NCI-H526 treated with DMSO at 0.1 percent for 48 hours (cell line): ENCODE data around the gene LHFPL2.
"Not testable (repeated sequence)": the region's sequence is repeated elsewhere in the genome, so short reads cannot be mapped to it uniquely, and the experiment has no call there.

ENCODE experiments used
- DNase-seq: peaks from one replicate; lab custom pipeline; 2025; lab: John Stamatoyannopoulos, UW

LHFPL2 gene

GRCh38 chr5:78640662-78641474, 7.7 kb downstream of the LHFPL2 start:
- no peak for DNase-seq

DNA sequence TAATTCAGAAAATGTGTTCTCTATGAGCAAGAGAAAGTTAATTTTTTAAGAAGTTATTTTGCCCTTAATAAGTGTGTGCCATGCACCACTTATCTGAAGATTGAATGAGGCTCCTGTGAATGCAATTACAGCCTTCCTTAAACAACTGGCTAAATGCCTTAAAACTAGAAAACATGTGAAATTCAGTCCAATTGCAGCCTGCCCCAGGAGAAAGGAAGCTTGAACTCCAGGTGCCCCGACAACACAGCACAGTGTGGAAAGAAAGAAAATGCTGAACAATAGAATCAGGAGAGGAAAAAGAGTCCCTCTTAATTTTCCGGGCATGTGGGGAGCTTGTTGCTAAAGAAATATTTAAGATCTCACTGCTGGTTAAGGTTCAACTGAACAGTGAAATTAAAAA, 8.8 kb downstream of the LHFPL2 start:
- no peak for DNase-seq

- no peak for DNase-seq
Measured at GRCh38 chr5:78638973-78639669, 9.5 kb downstream of the LHFPL2 start.

DNA sequence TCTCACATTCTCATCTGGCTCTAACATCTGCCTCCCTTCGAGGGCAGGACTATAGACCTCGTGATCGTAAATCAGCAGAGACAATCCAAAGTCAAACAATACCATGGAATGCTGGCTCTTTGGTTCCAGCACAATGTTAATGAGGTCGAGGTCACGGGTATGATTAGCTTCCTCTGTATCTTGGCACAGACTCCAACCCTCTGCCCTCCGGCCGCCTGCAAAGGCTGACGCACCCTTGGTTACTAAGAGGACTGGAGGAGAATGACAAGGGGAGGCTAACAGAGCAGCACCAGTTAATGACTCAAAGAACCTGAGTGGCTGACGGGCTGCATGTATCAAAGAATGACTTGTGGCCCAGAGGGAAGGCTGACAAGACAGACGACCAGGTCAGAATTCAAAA, 10.1 kb downstream of the LHFPL2 start:
- no peak for DNase-seq

DNA sequence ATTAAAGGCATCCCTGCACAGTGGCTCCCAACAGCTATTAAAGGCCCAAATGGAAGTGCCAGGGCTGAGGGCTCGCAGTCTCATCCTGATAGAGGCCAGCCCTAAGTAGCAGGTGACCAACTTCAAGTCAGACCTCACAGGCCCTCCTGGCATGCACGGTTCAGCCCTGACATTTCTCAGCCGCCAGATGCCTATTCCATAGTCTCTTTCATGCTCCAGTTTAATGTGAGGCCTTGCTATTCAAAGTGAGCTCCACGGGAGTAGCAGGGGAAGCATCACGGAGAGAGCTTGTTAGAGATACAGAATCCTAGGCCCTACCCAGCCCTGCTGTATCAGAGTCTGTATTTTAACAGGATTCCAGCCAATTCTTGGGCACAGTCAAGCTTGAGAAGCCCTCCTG, 11.1 kb downstream of the LHFPL2 start:
- no peak for DNase-seq

- DNase-seq, result no peak
Measured at GRCh38 chr5:78636682-78637081, 11.9 kb downstream of the LHFPL2 start.

DNA sequence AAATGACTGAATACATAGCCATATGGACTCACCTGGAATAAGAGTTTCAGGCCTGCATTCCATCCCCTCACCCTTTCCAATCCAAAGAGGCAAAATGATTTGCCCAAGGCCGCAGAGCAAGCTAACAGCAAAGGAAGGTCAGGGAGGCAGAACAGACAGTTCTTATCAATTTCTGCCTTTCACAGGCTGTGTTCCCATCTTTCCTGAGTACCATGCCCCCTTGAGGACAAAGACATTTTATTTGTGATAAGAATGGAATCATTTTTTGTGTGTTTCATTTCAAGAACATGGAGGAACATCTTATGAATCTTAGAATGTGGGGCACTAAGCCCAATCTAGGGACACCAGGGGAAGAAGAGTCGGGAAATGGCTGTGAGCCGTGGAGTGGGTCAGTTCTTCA, 13.9 kb downstream of the LHFPL2 start:
- DNase-seq, result no peak

DNA sequence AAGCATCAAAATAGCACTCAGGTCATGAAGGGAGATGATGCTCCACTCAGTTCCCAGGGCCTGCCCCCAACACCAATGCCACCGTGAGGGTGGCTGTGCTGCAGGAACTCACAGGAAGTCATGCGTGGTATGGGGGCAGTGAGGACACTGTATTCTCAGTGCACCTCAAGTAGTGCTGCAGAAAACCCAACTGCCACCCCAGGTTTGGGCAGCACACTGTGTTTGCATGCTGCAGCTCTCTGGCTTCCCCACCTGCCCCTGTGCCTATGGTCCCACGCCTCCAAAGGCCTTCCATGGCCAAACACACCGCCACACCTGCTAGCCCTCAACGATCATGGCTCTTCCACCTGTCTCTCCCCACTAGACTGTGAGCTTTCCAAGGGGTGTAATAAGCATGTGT, 14.3 kb downstream of the LHFPL2 start:
- DNase-seq, result no peak

DNA sequence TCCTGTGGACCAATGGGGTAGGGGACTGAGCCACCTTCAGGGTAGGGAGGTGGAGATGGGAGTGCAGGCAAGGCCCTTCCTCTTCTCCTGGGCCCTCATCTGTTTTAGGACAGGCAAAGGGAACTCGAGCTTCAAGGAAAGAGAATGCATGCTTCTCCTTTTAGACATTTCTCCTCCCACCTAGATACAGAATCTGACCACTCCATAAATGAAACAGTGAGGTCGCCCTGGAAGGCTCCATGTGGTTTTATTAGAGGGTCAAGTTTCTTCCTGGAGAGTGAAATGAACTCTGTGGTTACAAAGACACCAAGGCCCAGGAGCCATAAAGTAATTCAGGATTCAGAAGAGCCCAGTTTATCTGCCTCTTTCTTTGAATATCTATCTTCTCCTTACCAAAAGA, 14.9 kb downstream of the LHFPL2 start:
- no peak for DNase-seq

DNA sequence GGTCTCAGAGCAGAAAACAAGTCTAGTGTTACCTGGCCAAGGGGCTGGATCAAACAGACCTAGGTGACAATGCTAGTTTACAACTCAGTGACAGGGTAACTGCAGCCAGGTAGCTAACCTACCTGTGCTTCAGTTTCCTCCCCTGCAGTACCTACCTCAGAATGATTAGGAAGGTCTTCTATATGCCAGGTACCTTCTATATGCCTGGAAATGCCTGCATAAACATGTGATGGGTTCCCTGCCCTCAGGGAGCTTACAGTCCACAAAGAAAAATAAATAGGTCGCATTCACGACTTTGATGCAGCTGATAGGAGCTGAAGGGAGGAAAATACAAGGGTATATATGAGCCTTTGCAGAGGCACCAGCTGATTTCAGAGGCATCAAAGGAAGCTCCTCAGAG, 16.1 kb downstream of the LHFPL2 start:
- DNase-seq, result no peak

DNA sequence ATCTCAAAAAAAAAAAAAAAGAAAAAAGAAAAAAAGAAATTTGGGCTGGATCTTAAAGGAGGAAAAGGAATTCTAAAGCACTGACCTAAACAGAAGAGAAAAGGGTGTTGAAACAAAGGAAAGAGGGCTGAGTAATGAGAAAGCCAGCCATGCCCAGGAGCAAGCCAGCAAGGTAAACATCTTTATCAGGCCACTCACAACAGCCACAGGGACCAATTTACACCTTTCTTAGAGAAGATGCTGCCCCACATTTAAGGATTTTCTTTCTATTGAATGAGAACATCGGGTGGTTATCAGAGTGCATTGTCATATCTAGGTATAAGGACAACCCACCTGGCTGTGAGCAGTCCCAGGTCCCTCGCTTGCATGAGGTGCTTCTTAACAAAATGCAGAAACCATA, 16.6 kb downstream of the LHFPL2 start:
- no peak for DNase-seq

DNA sequence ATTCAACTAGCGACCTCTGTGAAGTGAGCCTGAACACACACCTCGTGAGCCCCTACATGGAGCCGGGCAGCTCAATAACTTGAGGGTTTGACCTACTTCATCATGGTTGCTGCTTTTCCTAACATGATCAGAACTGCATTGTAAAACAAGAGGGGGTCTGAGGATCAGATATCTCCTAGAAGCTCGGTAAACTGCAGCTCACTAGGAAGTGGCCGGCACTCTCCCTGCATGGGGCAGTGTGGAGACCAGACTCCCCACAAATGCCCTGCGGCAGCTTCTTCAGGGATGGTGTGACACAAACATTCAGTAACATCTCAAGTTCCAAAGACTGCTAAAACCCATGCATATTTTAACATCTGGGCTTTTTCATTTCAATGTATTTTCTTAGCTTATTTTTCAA, 18.5 kb downstream of the LHFPL2 start:
- no peak for DNase-seq

DNA sequence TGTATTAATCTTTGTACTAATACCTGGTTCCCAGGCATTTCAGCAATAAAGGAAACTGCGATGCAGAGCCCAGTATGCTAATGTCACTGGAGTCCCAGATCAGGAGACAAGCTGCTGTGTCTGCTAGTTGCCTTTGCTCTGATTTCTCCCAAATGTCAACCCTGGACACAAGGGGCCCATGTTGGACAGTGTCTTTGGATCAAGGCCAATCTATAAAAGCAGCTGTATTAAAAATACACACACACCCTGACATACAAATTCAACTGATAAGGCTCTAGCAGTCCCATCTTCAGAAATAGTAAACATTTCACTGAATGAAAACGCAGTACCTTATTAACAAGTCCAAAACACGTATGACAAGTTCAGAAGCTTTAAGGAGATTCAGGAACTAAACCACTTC, 18.9 kb downstream of the LHFPL2 start:
- no peak for DNase-seq

DNA sequence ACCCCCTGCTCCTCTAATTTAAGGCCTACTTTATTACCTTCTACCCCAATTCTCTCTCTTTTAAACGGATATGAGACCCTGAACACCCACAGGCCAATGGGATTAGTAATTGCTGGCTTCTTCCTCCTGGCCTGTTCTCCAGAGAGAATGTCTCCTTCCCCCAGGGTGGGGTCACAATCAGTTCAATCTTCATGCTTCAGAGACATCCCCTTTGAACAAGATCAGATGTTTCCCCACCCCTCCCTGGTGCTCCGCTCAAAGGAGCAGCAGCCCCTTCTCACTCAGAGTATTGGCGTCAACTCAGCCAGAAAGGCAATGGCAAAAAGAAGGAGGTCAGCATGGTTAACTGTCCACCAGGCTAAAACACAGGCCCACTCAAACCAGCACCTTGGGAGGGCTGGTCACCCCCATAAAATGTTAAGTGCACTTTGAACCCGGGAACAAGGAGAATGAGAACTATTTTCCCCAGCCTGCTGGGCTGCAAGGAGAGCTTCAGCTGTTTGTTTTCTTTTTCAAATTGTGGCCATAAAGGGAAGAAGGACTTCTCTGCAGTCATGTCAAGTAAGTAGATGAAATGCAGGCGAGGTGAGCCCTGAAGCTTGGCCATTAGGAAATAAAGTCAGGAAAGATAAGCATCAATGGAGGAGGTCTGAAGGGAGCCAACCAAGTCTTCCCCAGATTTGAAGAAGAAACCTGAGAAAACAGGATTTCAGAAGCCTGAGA, 20.1 kb downstream of the LHFPL2 start:
- DNase-seq, result no peak

DNA sequence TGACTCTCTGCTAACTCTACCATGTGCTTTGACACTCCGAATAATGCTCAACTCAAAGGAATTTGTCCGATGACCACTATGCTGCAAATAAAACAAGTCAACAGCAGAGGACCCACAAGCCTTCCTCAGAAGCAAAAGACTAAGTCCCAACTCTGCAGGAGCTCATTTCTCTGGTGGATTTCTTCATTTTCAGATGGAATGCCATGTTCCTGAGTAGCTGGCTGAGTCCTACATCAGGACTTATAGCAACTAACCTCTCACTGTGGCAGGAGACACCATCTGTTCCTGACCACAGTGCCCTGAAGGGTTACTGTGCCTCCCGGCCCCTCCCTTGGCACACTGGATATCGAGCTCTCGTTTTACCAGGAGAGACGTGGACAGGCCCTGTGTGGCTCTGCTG, 20.8 kb downstream of the LHFPL2 start:
- no peak for DNase-seq

GRCh38 chr5:78627175-78627574, 21.4 kb downstream of the LHFPL2 start:
- DNase-seq, result no peak

GRCh38 chr5:78626009-78626571, 22.5 kb downstream of the LHFPL2 start:
- DNase-seq, result no peak

DNA sequence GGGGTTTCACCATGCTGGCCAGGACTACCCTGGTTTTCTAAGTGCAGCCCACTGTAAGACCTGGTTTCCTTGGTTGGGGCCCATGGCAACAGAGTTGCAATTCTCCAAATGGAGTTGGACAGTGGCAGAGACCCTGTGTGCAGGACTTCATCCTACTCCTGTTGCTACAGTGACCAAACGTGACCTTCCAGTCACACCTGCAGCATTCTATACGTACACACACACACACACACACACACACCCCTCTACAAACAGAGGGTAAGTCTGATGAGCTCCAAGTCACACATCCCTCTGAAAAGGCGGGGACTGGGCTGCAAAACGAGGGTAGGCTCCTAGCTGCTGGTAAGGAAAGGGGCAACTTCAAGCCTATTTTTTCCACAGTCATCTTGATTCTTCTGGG, 23.6 kb downstream of the LHFPL2 start:
- DNase-seq, result no peak

GRCh38 chr5:78624011-78624541, 24.5 kb downstream of the LHFPL2 start:
- no peak for DNase-seq

DNA sequence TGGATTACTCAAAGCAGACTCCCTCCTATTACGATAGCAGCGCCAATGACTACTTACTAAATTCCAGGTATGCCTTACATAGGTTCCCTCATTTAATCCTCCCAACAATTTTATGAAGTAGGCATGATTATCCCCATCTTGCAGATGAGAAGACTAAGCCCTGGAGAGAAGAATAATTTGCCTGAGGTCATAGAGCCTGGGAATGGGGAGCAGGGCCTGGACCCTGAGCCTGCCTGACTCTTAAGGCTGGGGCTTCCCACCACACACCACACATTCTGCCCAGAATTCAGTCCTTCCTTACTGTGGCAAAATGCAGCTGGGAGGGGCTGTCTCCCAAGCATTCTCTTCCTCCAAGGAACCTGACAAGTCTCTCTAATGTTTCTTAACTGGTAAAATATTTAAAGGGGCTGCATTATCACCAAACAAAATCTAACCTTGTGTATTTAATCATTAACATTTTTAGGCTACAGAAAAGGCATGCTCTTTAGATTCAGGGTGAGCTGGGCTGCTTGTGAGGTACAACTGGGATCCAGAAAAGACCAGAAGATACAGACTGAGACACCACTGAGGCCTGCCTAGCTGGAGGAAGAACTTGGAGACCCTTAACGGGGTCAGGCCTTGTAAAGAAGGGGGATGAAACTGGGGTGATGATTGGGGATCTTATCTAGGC, 26.1 kb downstream of the LHFPL2 start:
- DNase-seq, result no peak

- DNase-seq, result no peak
Measured at GRCh38 chr5:78621291-78621738, 27.3 kb downstream of the LHFPL2 start.

GRCh38 chr5:78620119-78620518, 28.5 kb downstream of the LHFPL2 start:
- not testable (repeated sequence) for DNase-seq
